NCI-H2196 (cell line): ENCODE measurements around the gene GALNT7.
A peak's percentile ranks its signal among the peaks of the same experiment; 100 is the strongest.
"Not testable (repeated sequence)": the region's sequence is repeated elsewhere in the genome, so short reads cannot be mapped to it uniquely, and the experiment has no call there.

Experiments
- DNase-seq: peaks from one replicate; lab custom pipeline; 2025; ENCODE audit not compliant: unreplicated experiment; lab: John Stamatoyannopoulos, UW

The GALNT7 gene

DNA sequence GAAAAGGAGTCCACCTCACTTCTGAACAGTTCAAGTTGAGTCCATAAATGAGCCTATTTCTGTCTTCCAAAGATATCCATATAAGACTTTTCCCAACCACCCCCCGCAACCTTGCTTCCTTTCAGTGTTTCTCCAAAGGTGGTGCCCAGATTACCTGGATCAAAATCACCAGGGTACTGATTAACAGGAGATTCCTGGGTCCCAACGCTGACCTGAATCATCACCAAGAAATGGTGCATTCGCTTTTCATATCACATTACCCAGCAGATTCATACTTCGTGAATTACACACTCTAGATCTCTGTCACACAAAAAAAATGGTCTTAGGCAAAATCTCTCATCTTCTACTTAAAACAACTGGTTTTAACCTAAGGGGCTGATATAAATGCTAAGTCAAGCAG is 2.1 kb upstream of the GALNT7 start:
- DNase-seq: no peak

DNA sequence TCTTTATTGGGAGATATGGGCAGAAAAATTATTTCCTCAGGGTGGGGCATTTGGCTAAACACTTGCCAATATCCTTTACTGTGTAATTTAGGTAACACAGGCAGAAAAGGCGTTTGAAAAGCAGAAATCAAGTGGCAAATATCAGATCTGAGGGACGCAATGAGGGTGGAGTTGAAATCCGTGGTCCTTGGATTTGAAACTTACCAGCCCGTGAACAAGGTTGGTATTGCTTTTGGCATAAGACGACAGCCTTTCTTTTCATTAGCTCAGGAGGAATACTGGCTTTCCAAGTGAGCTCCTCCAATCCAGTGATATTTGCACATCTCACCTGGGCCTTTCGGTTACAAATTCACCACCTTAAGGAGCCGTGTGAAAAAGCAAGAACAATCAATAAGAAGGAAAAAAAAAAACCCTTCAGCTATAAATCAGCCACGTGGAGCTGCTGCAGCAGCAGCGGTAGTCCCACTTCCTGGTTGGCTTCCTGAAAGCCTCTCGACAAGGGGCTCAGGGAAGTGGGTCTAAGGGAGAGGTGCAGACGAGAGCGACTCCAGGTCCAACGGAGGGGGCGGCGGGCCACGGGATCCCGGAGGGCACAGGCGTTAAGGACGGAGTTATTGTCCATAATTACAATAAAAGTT is 734 bp upstream of the GALNT7 start:
- DNase-seq: no peak

DNA sequence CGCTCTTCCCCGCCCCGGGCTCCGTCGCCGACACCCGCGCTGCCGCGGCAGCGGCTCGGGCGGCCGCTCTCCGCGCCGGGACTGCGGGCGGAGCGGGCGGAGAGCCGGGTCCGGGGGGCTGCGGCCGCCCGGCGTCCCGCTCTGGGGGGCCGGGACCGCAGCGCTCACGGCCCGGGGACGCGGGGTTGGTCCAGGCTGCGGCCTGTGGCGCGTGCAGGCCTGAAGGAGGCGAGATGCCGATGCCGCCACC is 492 bp downstream of the GALNT7 start:
- no peak for DNase-seq

DNA sequence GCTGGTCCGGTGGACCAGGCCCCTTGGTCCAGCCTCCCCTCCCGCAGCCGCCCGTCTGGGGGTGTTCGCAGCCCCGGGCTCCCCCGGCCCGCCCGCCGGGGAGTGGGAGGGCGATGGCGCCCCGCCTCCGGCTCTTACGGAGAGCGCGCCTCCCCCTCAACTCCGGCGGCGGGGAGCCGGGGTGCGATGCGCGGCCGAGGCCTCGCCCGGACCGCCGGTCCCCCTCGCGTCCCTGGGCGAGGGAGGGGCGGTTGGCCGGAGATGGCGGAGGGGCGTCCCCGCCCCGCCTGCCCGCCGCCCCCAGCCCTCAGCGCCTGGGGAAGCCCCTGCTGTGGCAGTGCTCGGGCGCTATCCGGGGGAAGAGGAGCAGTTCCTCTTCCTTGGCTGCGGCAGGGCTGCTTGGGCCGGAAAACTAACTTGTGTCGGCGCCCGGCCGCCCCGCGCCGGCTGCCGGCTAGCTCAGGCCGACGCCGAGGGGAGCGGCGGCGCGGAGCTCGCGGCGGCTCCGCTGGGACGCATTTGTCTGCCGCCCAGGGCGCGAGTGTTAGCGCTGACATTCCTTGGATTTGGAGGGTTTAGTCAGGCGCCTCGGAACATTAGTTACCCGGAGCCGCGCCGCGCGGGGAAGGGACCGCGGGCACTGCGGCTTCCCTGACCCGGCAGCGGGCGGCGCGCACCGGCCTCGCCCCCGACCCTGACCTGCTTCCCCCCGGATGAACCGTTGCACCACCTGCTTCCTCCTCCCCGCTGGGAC is 994 bp downstream of the GALNT7 start:
- peak; percentile 15 for DNase-seq

DNA sequence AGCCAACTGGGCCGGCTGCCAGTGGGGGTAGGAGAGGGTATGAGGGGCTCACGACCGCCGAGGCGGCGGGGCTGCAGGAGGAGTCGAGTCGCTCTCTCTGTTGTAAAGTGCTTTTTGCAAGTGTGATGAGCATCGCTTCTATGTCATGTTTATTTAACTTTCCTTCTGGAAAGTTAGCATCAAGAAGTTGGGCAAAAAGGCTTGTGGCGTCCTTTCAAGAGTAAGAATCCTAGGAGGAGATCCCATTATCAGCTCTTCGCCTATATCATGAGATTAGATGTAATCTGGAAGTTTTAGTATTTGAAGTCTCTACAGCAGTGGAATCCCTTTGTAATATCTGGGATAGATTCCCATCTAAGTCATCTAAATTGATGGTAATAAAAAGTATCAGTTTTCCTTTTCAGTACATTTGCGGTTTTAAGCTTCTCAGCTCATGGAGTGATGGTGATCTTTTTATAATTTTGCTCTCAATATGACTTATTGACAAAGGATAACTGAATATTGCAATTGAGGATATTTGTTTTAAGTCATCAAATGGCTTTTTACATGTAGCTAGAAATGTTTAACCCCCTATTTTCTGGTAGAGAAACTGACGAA is 1.7 kb downstream of the GALNT7 start:
- DNase-seq: no peak

DNA sequence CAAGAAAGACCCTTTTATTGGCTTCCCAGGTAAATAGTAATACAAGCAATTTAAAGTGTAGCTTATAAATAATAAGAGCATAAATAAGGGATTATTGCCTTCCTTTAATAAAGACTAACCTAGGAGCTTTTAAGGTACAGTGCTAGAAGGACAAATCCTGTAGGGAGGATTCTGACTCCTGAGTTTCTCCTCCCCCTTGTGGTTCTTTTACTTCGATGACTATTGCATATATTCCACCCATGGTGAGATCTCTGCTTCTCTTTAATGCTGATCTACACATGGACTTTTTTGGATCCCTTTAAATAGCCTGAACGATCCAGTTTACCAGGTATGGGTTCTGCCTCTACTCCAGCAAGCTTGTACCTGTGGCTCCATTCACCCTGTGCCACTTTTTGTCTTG is 2.5 kb downstream of the GALNT7 start:
- no peak for DNase-seq

DNA sequence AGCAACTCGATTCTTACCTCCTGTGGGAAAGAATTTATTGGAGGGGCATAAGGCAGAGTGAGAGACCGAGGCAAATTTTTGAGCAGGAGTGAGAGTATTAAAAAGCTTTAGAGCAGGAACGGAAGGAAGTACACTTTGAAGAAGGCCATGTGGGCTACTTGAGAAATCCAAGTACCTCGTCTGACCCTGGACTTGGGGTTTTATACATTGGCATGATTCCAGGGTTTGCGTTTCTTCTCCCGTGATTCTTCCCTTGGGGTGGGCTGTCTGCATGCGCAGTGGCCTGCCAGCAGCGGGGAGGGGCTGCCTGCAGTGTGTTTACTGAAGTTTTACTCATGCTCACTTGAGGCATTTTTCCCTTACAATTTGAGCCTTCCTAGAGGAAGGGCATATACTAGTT is 3.4 kb downstream of the GALNT7 start:
- no peak for DNase-seq

DNA sequence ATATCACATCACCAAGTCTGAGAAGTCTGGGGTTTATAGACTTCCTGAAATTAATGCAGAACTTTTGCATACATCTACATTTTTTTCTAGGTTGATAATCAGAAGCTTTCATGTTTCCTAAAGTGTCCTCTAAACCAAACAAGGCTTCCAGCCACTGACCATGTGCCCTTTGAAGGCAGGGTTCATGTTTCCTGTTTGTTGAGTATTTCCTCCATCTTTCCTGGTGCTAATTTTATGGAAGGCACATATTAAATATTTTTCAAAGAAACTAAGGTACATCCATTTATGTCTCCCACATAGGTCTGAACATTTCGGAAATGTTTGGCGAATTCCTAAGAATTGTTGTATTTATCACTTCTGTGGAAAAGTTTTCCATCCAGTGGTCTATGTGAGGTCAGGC is 5.6 kb downstream of the GALNT7 start:
- no peak for DNase-seq

DNA sequence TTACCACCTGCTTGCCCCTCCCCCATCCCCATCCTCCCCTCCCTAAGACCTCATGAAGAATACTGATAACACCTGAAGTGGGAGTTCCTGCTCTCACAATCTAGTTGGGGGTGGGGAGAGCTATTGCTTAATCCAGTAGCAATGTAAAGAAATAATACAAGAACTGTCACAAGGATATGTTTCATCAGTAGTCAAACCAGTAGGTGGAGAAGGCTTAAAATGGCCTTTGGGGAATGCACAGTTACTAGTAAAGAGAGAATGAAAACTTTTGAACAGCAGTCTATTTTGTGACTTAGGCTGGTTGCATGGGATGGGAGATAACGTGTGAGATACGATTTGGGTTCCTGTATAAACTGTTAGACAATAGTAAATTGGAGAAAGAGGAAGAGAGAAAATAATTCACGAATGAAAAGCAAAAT is 6.0 kb downstream of the GALNT7 start:
- DNase-seq: no peak

DNA sequence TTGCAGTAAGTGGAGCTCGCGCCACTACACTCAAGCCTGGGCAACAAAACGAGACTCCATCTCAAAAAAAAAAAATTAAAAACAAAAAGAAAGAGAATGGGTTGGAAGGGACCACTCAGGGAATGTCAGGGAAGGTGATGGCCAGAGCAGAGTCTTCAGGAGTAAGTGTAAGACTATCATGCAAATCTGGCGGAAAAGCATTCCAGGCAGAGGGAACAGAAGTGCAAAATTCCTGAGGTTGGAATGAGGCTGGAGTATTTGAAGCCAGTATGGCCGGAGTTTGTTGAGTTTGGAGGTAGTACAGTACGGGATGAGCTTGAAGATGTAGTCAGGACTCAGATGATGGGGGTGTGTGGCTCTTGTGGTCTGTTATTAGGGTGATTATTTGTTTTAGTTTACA is 7.4 kb downstream of the GALNT7 start:
- DNase-seq: no peak

DNA sequence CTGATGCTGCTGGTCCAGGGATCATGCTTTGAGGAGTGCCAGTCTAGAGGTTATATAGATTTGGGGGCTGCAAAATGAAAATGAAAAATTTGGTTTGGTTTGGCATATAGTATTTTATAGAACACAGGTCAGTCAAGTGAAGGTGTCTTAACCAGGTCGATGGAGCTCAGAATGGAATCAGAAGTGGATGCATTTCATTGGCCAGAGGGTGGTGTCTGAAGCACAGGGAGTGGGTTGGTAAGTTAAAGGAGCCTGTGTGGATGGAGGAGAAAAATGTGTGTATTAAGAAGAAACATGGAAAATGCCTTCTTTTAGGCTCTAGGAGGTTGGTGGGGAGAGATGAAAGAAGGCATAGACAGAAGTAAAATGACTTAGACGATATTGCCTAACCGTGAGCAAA is 8.6 kb downstream of the GALNT7 start:
- no peak for DNase-seq

DNA sequence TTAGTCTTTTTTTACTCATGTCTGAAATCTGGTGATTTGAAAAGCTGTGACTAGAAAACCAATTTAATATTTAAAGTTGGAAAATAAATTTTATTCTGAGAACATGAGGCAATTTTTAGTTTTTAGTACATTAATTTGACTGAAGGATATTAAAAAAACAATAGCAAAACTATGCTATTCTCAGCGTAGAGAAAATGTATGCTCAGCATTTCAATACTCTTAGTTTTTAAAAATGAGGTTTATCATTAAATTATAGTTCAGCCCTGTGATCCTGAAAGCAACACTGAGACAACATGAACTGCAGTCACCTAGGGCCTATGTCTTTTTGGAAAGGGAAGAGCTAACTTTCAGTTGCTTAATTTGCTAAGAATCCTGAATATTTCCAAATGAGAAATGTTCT is 9.5 kb downstream of the GALNT7 start:
- no peak for DNase-seq

DNA sequence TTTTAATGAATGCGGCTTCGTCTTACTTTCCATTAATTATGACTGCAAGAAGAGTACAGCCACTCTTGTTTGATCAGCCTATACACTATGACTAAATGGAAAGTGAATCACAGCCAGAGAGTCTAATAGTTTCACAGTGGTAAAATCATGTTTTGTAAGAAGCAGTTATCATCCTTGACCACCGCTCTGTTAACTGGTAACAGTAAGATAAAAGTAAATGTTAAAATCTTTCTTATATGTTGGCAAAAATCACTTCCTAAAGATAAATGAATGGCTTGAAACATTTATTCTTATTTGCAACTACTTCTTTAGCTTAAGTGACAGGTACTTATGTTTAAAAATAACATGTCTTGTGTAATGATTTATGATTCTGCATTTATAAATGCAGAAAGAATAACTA is 13.2 kb downstream of the GALNT7 start:
- no peak for DNase-seq

DNA sequence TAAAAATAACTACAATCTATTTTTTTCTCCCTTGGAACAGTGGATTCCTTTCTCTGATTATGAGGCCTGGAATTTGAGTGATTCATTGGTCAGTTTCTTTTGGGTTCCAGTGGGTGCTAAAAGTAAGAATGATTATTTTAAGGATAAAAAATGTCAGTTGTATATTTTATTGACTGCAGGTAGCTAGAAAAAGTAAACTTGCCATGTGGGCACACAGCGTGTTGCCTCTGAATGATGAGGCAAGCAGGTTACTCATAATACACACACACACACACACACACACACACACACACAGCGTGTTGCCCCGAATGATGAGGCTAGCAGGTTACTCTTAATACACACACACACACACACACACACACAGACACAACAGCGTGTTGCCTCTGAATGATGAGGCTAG is 13.8 kb downstream of the GALNT7 start:
- no peak for DNase-seq

DNA sequence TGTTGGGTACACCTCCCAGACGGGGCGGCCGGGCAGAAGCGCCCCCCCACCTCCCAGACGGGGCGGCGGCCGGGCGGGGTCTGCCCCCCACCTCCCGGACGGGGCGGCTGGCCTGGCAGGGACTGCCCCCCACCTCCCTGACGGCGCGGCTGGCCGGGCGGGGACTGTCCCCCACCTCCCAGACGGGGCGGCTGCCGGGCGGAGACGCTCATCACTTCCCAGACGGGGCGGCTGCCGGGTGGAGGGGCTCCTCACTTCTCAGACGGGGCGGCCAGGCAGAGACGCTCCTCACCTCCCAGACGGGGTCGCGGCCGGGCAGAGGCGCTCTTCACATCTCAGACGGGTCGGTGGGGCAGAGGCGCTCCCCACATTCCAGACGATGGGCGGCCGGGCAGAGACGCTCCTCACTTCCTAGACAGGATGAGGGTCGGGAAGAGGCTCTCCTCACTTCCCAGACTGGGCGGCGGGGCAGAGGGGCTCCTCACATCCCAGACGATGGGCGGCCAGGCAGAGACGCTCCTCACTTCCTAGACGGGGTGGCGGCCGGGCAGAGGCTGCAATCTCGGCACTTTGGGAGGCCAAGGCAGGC is 15.1 kb downstream of the GALNT7 start:
- not testable (repeated sequence) for DNase-seq

DNA sequence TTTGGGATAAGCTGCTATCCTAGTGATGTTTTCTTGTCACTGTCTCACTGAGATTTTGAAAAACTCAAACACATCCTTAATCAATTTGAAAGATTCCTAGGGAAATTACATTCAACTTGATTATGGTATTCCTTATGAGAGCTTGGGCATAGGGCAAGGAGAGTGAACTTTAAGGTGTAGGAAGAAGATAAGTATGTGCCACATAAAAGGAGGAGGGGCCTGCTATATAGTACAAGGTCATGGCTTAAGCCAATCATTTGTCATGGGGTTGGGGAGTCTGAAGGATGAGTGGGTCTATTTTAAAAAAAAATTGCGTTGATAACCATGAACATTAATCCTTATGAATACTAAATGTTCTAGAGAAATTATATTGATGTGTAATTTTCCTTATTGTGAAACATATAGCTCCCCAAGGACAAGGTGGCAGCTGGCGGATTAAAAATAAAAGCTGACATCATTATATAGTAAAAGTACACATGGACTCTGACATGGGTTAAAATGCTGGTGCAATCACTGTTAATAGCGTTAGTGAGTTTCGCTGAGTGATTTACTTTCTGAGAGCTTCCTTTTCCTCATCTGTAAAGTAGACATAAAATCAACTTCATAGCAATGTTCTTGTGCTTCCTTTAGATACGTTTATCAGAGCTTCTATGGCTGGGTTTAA is 17.4 kb downstream of the GALNT7 start:
- no peak for DNase-seq

DNA sequence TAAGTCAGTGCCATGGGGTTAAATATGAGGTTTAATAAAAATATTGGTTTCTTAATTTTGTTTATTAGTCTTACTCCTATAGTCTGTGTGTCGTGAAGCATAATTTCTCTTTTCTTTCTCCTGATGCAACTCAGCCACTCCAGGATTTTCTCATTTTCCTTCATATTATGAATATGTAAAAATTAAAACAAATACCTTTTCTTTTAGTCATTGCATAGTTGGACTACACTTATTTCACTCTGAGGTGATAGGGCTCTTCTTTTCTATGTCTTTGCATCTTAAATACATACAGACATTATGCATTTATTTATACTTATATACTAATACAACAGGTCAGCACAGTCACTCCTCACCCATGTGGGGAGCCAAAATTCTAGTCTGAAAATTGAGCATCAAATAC is 19.1 kb downstream of the GALNT7 start:
- no peak for DNase-seq

DNA sequence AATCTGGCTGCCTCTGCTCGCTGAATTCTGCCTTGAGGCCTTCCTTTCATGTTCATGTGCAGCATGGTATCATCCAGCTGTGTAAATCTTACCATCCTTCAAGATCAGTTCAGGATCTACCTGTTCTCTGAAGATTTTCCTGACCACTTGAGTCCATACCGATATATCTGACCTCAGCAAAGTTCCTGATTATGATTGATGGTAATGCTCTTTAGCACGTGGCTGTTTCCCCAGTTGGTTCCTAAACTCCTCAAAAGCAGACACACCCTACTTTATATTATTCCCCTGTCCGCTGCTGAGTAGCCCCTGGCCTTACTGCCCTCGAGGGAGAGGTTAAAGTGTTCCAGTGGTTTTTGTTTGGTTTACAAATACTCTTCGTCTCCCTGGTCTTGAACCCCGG is 20.0 kb downstream of the GALNT7 start:
- no peak for DNase-seq

DNA sequence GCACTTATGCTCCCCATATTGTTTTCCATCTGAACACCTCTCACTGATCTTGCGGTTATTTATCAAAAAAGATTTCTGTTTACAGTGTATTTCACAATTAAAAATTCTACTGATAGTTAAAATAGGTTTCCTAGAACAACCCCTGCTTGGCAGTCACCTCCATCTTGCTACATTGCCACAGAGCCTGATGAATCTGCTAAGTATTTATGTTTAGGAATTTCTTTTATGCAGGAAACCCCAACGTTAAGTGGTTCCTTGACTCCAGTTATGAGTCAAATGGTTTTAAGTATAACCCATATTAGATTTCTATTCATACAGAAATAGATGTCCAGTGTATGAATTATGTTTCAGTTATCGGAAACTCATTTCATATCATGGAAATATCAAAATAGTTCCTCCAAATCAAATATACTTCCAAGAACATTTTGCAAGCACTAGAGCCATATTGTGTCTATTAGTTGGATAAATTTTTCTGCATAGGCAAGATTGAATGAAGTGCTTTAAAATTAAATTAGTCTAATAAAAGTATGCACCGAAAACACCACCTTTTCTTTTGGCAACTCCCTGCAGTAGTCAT is 20.6 kb downstream of the GALNT7 start:
- no peak for DNase-seq

DNA sequence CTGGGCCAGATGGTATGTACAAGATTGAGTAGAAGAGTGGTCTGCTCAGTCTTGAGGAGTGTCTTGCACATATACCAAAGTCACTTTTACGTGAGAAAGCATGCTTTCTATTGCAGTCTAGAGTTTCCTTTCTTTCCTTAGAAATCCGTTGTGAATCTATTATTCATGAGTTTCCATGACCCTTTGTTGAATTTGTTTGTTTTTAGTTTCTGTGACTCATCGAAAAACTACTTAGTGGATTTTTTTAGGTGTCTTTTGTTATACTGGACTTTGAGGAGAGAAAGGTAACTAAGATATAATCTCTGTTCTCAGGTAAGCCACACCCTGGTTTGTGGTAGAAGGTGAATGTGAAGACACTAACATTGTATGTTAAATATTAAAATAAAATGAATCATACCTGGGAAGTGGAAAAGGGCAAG is 23.0 kb downstream of the GALNT7 start:
- no peak for DNase-seq

DNA sequence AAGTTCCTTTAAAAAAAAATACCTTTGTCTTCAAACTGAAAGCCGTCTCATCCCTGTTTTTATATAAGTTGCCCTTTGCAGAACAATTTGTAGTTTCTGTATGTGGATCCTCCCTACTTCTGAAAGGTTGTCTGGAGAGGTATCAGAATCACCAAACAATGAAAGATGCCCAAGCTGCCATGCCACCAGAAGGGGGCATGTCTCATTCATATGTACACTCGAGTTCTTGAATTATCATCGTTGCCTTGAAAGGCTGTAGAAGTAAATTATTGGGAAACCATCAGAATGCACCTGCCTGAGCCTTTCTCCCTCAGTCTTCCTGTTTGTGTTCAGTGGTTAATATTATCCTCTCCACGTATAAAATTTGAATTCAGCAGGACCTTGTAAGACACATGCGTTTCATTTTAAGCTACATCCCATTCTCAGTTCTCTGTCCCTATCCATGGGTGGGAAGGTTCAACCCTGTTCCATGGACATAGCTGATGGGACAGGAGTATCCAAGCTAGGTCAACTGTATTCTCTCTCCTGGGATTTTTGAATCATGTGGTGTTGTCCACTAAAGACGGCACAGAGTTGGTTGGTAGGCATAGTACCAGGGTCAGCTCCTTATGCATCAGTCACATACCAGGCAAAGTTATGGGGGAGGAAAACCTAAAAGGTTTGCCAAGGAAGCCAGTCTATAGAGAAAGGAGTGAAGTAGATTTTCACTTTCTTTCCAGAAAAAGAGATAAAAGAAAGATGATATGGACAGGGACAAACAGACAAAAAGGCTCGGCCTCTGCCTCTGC is 24.0 kb downstream of the GALNT7 start:
- DNase-seq: no peak
